ENCODE results near the gene ARHGAP44. TPM values are rescaled to one million over a fixed set of nuclear protein-coding genes. Genes with fewer than 3 reads are reported as not detected.

The ARHGAP44 gene
- total RNA-seq, 1 donor from 2014 or later, result 8.7 TPM

DNA sequence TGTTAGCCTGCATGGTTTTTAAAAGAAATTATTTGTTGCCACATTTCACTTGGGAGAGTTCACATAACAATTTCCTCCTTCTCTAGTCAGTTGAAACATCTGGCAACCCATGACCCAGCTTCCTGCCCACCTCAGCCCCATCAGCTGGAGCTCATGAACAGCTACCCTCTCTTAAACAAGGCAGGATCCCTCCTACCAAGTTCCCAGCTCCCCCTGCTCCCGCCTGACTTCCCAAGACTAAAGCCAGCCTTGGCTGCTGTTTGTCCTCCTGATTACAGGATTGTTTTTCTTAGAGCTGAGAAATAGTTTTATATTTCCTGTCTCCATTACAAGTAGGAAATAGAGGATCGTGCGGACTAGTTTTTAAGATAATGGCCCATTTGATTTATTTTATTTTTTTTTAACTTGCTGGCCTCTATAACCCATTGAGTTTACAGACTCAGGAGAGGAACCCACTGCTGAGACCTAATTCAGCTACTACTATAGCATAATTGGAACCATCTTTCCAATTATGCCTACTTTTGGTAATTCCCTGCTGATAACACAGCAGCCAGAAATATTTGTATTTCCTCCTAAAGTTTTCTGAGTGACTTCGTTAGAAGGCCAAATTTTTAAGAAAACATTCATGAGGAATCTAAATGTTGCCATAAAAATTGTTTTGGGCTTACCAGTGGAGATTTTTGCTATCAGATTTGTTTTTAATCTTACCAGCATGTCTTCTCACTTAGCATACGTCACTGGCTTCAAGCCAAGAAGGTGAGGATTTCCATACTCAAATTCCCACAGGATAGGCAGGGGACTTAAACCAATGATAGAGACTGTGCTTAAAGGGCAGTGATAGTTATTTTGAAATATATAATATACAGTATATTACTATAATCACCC lies 138.5 kb downstream of the ARHGAP44 start:
- Histone ChIP-seq H3K4me2 (no peak overlapping the region), H3F3A (ENCODE audit: low read depth) (no peaks in the 10 kb centered on the region), H3K4me1 (no peaks in the 10 kb centered on the region), H4K20me1 (ENCODE audit: low read depth) (no peaks in the 10 kb centered on the region), H3K4me3 (no peak overlapping the region), H3K36me3 (no peaks in the 10 kb centered on the region), H3K79me2 (ENCODE audit: low read depth) (no peaks in the 10 kb centered on the region), H3K27ac (no peak overlapping the region), H3K9ac (no peak overlapping the region), H3K9me3 (ENCODE audit: low read depth) (no peaks in the 10 kb centered on the region), H3K27me3 (no peaks in the 10 kb centered on the region), H2AFZ (replicated peaks) (no peak overlapping the region)
- Mint-ChIP-seq H3K4me3 (no peak overlapping the region), H3K27ac (no peak overlapping the region), H3K27me3 (ENCODE audit: insufficient read depth, low read depth) (no peaks in the 10 kb centered on the region), H3K36me3 (peaks cover 7% of the 10 kb centered on the region), H3K9me3 (peaks cover 3% of the 10 kb centered on the region), H3K4me1 (peaks cover 2% of the 10 kb centered on the region)
- no peak for DNase-seq (ENCODE audit: low spot score)
- TF ChIP-seq EZH2 (IDR thresholded peaks at IDR 0.05), result no peak

GRCh38 chr17:12928736-12929135 lies 139.4 kb downstream of the ARHGAP44 start:
- Mint-ChIP-seq H3K4me1 (peaks cover 2% of the 10 kb centered on the region), H3K4me3 (no peak overlapping the region), H3K27me3 (ENCODE audit: insufficient read depth, low read depth) (no peaks in the 10 kb centered on the region), H3K27ac (no peak overlapping the region), H3K36me3 (peaks cover 5% of the 10 kb centered on the region), H3K9me3 (peaks cover 3% of the 10 kb centered on the region)
- Histone ChIP-seq H3K4me3 (no peak overlapping the region), H3K79me2 (ENCODE audit: low read depth) (no peaks in the 10 kb centered on the region), H3K36me3 (no peaks in the 10 kb centered on the region), H3K27me3 (no peaks in the 10 kb centered on the region), H3F3A (ENCODE audit: low read depth) (no peaks in the 10 kb centered on the region), H2AFZ (replicated peaks) (no peak overlapping the region), H3K4me1 (no peaks in the 10 kb centered on the region), H3K27ac (no peak overlapping the region), H3K9me3 (ENCODE audit: low read depth) (no peaks in the 10 kb centered on the region), H3K4me2 (no peak overlapping the region), H3K9ac (no peak overlapping the region), H4K20me1 (ENCODE audit: low read depth) (no peaks in the 10 kb centered on the region)
- DNase-seq (ENCODE audit: low spot score), result peak; percentile 33
- TF ChIP-seq EZH2phosphoT487 (IDR thresholded peaks at IDR 0.05) (no peak), EZH2 (IDR thresholded peaks at IDR 0.05) (no peak)
- TF ChIP-seq, protein P1, sequence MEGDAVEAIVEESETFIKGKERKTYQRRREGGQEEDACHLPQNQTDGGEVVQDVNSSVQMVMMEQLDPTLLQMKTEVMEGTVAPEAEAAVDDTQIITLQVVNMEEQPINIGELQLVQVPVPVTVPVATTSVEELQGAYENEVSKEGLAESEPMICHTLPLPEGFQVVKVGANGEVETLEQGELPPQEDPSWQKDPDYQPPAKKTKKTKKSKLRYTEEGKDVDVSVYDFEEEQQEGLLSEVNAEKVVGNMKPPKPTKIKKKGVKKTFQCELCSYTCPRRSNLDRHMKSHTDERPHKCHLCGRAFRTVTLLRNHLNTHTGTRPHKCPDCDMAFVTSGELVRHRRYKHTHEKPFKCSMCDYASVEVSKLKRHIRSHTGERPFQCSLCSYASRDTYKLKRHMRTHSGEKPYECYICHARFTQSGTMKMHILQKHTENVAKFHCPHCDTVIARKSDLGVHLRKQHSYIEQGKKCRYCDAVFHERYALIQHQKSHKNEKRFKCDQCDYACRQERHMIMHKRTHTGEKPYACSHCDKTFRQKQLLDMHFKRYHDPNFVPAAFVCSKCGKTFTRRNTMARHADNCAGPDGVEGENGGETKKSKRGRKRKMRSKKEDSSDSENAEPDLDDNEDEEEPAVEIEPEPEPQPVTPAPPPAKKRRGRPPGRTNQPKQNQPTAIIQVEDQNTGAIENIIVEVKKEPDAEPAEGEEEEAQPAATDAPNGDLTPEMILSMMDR (IDR thresholded peaks at IDR 0.05), result peak; percentile 48

- Histone ChIP-seq H4K20me1 (ENCODE audit: low read depth) (no peaks in the 10 kb centered on the region), H3K27ac (no peak overlapping the region), H3K4me3 (no peak overlapping the region), H3K9ac (no peak overlapping the region), H2AFZ (replicated peaks) (no peak overlapping the region), H3K27me3 (no peaks in the 10 kb centered on the region), H3F3A (ENCODE audit: low read depth) (no peaks in the 10 kb centered on the region), H3K79me2 (ENCODE audit: low read depth) (no peaks in the 10 kb centered on the region), H3K9me3 (ENCODE audit: low read depth) (no peaks in the 10 kb centered on the region), H3K36me3 (no peaks in the 10 kb centered on the region), H3K4me1 (no peaks in the 10 kb centered on the region), H3K4me2 (no peak overlapping the region)
- no peaks in the 10 kb centered on the region for H3K4me1 Mint-ChIP-seq
- H3K27me3 Mint-ChIP-seq (ENCODE audit: insufficient read depth, low read depth), result peaks cover 3% of the 10 kb centered on the region
- H3K9me3 Mint-ChIP-seq, result peaks cover 8% of the 10 kb centered on the region
- no peak for DNase-seq (ENCODE audit: low spot score)
- H3K27ac Mint-ChIP-seq, result no peak overlapping the region
- peaks cover 11% of the 10 kb centered on the region for H3K36me3 Mint-ChIP-seq
- TF ChIP-seq EZH2 (IDR thresholded peaks at IDR 0.05), result no peak
- TF ChIP-seq EZH2phosphoT487 (IDR thresholded peaks at IDR 0.05), result no peak
- H3K4me3 Mint-ChIP-seq, result no peak overlapping the region
Measured at GRCh38 chr17:12936501-12936900, 147.2 kb downstream of the ARHGAP44 start.

DNA sequence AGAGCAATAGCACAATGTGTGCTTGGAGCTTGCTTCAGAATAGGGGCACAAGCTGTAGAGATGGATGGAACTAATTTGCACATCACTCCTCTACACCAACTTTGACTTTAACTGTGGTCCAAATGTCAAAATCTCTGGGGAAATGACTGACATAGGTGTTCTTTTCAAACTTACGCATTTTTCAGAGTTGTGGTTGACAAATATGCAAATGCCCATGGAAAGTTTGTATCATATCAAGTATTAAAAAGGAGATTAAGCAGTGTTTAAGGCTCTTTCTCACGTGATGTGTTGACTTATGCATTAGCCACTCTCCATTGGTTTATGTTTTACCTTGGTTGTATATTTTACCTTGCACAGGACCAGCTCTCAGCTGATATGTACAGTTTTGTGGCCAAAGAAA lies 151.4 kb downstream of the ARHGAP44 start:
- H3K27ac Mint-ChIP-seq, result no peak overlapping the region
- no peaks in the 10 kb centered on the region for H3K9me3 ChIP-seq (ENCODE audit: low read depth)
- H3K27me3 Mint-ChIP-seq (ENCODE audit: insufficient read depth, low read depth), result peaks cover 2% of the 10 kb centered on the region
- H3K4me1 Mint-ChIP-seq, result no peaks in the 10 kb centered on the region
- H3K9me3 Mint-ChIP-seq, result peaks cover 5% of the 10 kb centered on the region
- no peaks in the 10 kb centered on the region for H3K79me2 ChIP-seq (ENCODE audit: low read depth)
- no peak overlapping the region for H2AFZ ChIP-seq (replicated peaks)
- DNase-seq (ENCODE audit: low spot score), result no peak
- H3K4me1 ChIP-seq, result no peaks in the 10 kb centered on the region
- no peaks in the 10 kb centered on the region for H3F3A ChIP-seq (ENCODE audit: low read depth)
- no peak overlapping the region for H3K27ac ChIP-seq
- no peak overlapping the region for H3K4me2 ChIP-seq
- H3K36me3 ChIP-seq, result no peaks in the 10 kb centered on the region
- peaks cover 5% of the 10 kb centered on the region for H3K36me3 Mint-ChIP-seq
- no peak overlapping the region for H3K4me3 ChIP-seq
- H3K4me3 Mint-ChIP-seq, result no peak overlapping the region
- no peak overlapping the region for H3K9ac ChIP-seq
- H4K20me1 ChIP-seq (ENCODE audit: low read depth), result no peaks in the 10 kb centered on the region
- no peaks in the 10 kb centered on the region for H3K27me3 ChIP-seq
- TF ChIP-seq EZH2 (IDR thresholded peaks at IDR 0.05), result no peak
- no peak for TF ChIP-seq EZH2phosphoT487 (IDR thresholded peaks at IDR 0.05)
- TF ChIP-seq, protein P1 (IDR thresholded peaks at IDR 0.05), result no peak
